ENCODE results near the gene POMT2. TPM values are rescaled to one million over a fixed set of nuclear protein-coding genes. Genes with fewer than 3 reads are reported as not detected.
"Not testable (repeated sequence)": the region's sequence is repeated elsewhere in the genome, so short reads cannot be mapped to it uniquely, and the experiment has no call there.

The POMT2 gene
- polyA plus RNA-seq, 3 donors, result 8.1 to 12.4 (median 9.3) TPM

DNA sequence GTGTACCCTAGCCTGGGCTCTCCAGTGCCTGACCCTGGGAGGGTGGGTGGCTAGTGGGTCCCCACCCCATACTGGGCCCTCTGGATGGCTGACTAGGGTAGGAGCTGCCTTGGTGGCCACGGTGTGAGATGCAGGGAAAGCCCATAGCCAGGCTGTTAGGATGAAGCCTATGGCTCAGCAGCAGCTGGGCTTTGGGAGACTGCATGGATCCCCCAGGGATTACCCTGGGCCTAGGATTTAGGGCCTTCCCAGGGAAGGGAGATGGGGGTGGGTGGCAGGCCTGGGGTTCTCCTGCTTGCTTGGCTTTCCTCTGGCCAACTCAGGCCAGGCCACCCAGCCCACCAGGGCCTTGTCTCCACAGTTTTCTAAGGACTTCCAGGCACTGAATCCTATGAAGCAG, 6.4 kb upstream of the POMT2 start:
- H3K27ac ChIP-seq (ENCODE audit: low read depth, low read length), result no peak overlapping the region
- WGBS, 3 donors, result 96 to 100% (median 100%) methylated on average over 1 of the region's 1 CpG

DNA sequence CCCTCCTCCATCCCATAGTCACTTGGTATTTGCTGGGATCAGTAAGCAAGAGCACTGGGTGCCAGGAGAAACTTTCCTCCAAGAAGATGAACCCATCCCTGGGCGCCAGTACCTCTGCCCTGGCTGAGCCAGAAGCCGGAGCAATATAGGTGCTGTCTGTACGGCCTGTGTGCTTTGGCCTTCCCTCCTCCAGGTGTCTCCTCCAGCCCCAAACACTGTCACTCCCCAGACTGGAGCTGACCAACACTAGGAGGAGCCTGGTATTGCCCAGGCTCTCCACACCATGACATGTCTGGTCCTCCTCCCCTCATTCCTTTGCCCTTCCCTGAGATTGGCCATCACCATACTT, 5.0 kb upstream of the POMT2 start:
- no peak overlapping the region for H3K27ac ChIP-seq (ENCODE audit: low read depth, low read length)
- 84 to 98% (median 88%) methylated on average over 3 of the region's 3 CpGs for WGBS, 3 donors

DNA sequence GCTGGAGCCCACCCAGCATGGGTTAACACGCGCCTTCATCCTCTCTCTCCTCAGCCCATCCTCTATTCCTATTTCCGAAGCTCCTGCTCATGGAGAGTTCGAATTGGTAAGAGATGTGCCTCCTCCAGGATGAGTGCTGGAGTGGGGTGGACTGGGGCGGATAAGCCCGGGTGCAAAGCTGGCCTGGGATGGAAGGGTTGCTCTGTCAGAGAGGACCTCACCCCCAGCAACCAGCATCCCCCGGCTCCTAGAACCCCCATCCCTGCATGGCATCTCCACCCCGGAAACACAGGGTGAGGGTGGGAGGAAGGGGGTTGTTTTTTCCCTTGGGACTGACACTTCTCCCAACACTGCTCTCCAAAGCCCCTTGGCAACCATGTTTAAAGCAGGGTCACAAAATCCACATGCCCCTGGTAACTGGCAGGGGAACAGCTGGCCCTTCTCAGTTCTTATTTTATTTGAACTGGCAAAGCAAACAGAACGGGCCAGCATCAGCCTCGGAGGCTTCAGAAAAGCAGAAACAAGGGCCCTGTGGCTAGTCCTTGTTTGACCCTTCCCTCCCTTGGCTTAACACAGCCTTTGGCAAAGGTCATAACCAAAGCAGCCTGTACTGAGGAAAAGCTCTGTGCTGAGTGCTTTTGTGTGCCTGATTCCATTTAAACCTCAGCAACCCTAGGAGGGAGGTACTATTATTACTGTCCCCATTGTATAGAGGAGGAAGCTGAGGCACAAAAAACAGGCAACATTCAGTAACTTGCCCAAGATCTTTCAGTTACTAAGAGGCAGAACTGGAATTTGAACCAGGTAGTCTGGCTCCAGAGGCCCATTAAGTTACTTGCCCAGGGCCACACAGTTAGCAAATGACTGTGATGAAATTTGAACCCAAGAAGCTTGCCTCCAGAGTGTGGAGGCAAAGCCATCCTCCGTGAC, 4.4 kb upstream of the POMT2 start:
- WGBS, 3 donors, result 82 to 90% (median 87%) methylated on average over 11 of the region's 11 CpGs
- no peak overlapping the region for H3K27ac ChIP-seq (ENCODE audit: low read depth, low read length)

DNA sequence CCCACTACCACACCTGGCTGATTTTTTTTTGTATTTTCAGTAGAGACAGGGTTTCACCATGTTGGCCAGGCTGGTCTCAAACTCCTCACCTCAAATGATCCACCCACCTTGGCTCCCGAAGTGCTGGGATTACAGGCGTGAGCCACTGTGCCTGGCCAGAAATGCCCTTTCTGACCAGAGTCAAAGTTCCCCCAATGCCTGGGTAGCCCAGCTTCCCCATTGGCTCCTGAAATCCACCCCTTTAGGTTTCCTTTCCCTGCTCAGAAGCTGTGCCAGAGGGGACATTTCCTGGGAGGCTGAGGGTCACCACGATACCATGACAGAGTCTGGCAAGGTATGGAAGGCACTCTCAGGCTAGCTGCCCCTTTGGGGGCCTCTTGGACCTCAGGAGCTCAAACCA, 3.6 kb upstream of the POMT2 start:
- WGBS, 3 donors, result 90 to 96% (median 91%) methylated on average over 3 of the region's 3 CpGs
- no peak overlapping the region for H3K27ac ChIP-seq (ENCODE audit: low read depth, low read length)

DNA sequence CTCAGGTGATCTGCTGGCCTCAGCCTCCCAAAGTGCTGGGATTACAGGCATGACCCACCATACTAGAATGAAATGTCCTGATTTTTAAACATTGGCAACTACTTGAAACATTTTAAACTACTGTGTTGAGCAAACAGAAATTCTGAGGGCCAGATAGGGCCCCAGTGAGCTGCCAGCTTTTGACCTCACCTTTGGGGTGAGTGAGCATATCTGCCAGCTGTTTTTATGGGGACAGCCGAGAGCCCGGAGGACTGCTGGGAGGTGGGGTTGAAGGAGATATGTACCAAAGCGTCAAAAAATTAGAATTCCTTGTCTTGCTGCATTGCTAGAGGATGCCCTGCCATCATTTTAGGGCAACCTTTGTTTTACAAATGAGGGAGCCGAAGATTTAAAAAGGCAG, 2.9 kb upstream of the POMT2 start:
- 72 to 96% (median 95%) methylated on average over 4 of the region's 4 CpGs for WGBS, 3 donors

DNA sequence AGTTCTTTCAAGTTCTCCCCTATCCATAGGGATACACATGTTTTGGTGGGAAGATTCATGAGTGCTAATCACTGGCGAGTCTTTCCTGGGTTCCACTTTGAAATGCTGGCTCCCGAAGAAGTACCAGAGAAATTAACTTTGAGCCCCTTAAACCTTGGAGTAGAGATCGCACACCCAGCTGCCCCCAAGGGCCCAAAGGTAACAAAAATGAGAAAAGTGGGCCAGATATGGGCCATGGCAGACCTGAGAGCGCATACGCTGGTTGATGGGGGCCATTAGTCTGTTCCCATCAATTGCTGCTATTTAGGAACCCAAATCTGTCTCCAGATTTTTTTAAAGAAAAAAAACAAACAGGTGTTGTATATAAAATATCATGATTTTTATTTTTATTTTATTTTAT, 2.3 kb upstream of the POMT2 start:
- H3K27ac ChIP-seq (ENCODE audit: low read depth, low read length), result no peak overlapping the region
- 98 to 99% (median 99%) methylated on average over 5 of the region's 5 CpGs for WGBS, 3 donors

More for the DNA sequence above, 2.9 kb upstream of the POMT2 start:
- no peak overlapping the region for H3K27ac ChIP-seq (ENCODE audit: low read depth, low read length)

DNA sequence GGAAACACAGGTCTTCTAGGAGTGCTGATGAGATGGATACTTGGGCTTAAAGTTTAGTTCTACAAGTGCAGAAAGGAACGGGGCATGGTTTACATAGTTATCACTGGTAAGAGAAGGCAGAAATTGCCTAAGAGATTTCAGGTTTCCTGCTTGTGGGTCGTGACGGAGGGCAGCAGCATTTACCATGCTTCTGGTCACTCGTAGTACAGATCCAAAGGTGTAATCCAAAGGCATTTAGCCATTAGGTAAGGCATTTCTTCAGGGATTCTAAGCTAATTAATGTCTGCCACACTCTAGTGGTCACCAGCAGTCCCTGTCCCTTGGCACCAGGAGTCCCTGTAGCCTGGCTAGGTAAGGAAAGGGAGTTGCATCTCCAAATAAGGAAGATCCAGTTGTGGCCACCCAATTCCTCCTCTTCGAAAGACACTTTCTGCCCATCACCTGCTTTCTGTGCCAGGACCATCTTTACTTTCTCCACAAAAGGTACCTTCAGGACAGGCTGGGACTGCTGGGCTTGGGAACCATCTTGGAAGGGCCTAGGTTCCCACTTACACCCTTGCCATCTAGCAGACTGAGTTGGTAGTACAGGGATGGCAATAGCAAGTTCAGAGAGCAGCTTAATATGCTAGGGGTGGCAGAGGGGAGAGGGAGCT, 1.7 kb upstream of the POMT2 start:
- 42 to 76% (median 52%) methylated on average over 5 of the region's 5 CpGs for WGBS, 3 donors
- no peak overlapping the region for H3K27ac ChIP-seq (ENCODE audit: low read depth, low read length)

DNA sequence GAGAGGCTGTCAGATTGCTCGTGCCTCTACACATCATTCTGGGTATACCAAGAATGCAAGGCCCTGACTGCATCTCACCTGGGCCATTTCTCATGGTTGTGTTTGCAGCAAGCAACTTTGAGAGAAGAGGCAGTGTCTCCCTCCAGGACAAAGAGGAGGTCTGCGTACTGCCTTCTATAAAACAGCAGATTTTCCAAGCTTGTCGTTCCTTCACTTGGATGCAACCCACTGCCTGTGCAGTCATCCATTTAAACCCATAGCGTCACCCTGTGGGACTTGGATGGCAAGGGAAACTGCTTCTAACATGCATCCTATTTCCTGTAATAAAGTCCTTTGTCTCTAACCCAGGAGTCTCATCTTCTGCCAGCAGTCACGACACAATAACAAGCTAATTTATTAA, 1.3 kb downstream of the POMT2 start:
- 45 to 64% (median 48%) methylated on average over 5 of the region's 5 CpGs for WGBS, 3 donors
- H3K27ac ChIP-seq (ENCODE audit: low read depth, low read length), result no peak overlapping the region

DNA sequence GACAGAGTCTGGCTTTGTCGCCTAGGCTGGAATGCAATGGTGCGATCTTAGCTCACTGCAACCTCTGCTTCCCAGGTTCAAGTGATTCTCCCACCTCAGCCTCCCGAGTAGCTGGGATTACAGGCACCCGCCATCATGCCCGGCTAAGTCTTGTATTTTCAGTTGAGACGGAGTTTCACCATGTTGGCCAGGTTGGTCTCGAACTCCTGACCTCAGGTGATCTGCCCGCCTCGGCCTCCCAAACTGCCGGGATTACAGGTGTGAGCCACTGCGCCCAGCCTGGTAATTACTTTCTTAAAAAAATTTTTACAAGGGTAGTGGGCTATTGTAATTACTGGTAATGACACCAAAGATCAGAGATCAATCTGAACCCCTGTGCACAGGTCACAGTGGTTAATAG, 1.9 kb downstream of the POMT2 start:
- H3K27ac ChIP-seq (ENCODE audit: low read depth, low read length), result not testable (repeated sequence)
- WGBS, 3 donors, result 90 to 95% (median 94%) methylated on average over 11 of the region's 11 CpGs

DNA sequence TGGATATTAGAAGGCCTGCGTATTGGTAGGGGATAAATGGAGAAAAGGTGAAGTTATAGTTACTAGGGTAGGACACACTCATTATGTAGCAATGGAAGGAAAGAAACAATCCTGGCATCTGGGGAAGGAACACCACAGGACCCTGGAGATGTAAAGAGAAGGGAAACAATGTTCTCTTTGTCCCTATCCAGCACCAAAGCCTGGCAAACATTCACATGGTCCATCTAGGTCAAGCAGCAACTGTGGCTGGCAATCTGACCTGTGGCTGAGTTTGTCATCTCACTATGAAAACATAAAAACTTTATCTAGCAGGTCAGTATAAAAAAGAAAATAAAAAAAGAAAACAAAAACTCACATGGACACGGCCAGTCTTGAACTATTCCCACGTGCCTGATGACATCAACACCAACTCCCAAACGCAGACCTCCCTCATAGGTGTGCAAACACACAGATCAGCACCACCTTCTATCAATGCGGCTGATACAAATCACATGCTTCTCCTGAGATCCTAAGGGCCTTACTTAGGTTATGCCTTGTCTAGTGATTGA, 2.6 kb downstream of the POMT2 start:
- H3K27ac ChIP-seq (ENCODE audit: low read depth, low read length), result no peak overlapping the region
- 62 to 88% (median 71%) methylated on average over 5 of the region's 5 CpGs for WGBS, 3 donors

DNA sequence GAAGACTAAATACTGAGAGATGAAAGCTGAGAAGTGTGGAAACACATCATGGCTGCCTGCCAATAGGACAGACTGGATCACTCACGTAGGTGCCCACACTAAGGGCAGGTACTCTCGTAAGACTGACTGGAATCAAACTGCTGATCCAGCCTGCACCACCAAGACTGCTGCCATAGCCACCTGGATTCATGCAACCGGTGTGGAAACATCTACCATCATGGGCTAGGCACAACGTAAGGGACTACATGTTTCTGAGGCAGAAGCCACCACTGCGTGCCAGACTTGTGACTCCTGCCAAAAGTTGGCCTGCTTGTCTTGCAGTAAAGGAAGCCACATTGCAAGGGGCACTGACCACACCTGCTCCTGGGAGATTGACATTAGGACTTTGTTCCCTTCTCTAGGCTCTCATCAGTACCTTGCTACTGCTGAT, 3.8 kb downstream of the POMT2 start:
- no peak overlapping the region for H3K27ac ChIP-seq (ENCODE audit: low read depth, low read length)
- WGBS, 3 donors, result 60 to 70% (median 66%) methylated on average over 5 of the region's 5 CpGs

DNA sequence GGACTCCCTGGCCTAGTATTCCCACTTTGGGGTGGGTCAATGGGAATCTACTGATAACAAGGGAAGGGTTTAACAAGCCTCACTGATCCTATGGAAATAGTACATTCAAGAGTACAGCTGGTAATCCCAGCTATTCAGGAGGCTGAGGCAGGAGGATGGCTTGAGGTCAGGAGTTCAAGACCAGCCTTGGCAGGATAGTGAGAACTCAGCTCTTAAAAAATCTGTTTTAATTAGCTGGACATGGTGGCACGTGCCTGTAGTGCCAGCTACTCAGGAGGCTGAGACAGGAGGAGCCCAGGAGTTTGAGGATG, 4.5 kb downstream of the POMT2 start:
- WGBS, 3 donors, result 29 to 48% (median 32%) methylated on average over 1 of the region's 1 CpG

DNA sequence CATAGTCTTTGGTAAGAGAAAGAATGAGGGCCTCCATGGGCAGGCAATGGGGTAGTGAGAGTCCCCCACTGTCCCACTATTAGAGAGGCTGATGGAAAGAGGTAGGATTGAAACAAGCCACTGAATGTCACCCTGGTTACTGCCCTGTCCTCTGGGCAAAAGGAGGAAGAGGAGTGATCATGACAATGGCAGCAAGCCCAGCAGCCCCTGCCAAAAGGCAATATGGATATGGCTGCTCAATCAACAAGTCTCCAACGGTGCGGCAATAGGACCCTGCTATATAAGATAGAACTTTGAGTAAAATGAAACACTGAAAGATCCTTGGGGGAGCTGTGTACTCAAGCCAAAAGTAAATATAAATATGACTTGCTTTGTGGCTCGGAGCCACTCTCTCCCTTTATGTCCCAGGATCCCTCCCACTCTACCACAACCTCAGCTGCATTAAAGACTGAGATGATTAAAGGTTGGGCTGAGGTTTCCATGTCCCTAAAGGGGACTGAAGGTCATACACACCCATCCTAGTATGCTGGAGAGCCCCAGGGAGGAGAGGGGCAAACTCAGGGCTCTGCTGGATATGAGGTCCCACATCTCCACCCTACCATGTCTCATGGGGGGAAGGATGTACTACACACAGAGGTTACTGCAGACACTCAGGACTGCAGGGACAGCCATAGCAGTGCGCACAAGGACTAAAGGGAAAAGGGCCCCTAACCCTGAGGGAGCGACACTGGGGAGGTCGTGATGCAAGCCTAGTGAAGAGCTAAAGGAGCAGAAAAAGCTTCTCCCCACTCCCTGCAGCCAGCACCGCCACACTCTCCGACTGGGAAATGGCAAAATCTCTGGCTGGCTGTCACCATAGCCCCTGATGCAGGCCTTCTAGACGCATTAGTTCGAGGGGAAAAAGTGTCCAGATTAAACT, 5.9 kb downstream of the POMT2 start:
- 61 to 70% (median 62%) methylated on average over 10 of the region's 10 CpGs for WGBS, 3 donors
- H3K27ac ChIP-seq (ENCODE audit: low read depth, low read length), result no peak overlapping the region

More for the DNA sequence above, 4.5 kb downstream of the POMT2 start:
- no peak overlapping the region for H3K27ac ChIP-seq (ENCODE audit: low read depth, low read length)

DNA sequence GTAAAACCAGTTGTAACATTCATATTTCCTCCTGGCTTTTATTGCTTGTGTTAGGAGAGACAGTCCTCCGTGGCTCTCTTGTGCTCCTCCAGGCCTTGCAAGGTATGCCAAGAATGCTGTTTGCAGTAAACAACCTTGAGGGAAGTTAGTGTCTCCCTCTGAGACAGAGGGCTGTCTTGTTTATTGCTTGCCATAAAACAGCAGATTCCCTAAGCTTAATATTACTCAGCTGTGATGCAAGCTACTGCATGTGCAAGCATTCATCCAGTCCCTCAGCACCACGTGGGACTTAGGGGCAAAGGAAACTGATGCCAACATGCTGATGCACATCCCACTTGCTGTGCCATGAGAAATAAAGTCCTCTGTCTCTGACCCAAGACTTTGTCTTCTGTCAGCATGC, 6.6 kb downstream of the POMT2 start:
- no peak overlapping the region for H3K27ac ChIP-seq (ENCODE audit: low read depth, low read length)
- WGBS, 3 donors, result 18 to 43% (median 34%) methylated on average over 2 of the region's 2 CpGs

DNA sequence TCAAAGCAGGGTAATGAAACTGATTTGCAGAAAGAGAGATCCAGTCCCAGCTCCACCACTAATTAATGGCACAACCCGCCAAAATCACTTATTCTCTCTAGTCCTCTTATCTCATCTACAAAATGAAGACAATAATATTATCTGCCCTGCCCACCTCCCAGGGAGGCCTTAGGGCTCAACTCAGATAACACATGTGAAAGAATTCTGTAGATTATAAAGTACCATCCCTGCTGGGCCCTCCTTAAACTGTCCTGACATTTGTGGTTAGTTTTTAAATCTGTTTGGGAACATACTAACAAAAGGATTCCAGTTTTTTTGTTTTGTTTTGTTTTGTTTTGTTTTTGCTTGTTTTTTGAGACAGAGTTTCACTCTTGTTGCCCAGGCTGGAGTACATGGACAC, 7.3 kb downstream of the POMT2 start:
- WGBS, 3 donors, result 71 to 91% (median 91%) methylated on average over 1 of the region's 1 CpG
- no peak overlapping the region for H3K27ac ChIP-seq (ENCODE audit: low read depth, low read length)

DNA sequence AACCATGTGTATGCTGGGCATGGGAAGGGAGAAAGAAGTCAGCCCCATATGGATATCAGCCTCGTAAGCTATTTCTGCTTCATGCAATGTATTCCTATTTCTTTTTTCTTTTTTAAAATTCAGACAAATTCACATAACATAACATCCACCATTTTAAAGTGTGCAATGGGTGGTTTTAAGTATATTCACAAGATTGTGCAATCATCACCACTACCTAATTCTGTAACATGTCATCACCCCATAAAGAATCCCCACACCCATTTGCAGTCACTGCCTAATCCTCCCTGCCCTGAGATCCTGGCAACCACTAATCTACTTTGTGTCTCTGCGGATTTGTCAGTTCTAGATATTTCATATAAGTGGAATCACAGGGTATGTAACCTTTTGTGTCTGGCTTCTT, 9.5 kb downstream of the POMT2 start:
- 89 to 97% (median 97%) methylated on average over 2 of the region's 2 CpGs for WGBS, 3 donors
- no peak overlapping the region for H3K27ac ChIP-seq (ENCODE audit: low read depth, low read length)

DNA sequence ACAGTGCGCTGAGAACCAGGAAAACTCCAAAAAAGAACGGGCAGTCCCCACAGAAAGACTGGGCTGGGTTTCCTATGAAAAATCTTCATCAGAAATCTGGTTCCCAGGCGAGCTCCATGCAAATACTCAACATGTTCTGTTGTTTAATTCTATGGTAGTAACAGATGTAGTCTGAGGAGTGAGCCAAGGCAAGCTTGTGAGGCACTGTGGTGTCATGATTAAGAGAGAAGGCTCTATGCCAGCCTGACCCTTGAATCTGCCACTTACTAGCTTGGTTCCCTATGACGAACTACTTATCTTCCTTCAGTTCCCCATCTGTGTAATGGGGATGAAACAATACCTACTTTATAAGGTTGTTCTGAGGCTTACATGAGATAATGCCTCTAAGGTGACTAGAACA, 10.7 kb downstream of the POMT2 start:
- H3K27ac ChIP-seq (ENCODE audit: low read depth, low read length), result no peak overlapping the region
- WGBS, 3 donors, result 81 to 89% (median 85%) methylated on average over 4 of the region's 4 CpGs

DNA sequence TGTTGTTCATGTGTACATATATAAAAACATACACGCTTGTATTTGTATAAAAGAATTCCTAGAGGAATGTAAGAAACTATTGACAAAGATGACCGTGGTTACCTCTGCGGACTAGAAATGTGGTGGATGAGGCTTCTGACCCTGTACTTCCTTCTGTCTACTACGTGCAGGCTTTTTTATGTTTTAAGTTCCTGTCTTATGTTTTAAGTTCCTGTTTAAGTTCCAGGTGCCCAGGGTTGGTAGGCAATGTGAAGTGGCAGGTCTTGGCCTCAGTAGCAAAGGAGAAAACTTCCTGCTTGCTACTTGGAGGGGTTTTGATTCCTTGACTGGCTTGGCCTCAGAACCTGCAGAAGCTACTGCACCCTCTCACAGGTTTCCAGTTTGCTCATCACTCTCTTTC, 11.6 kb downstream of the POMT2 start:
- H3K27ac ChIP-seq (ENCODE audit: low read depth, low read length), result no peak overlapping the region
- 56 to 89% (median 69%) methylated on average over 4 of the region's 4 CpGs for WGBS, 3 donors
